GM12865 (cell line): ENCODE measurements around the gene SEBOX.

Experiments
- DNase-seq: peaks from one replicate; pipeline ENCODE4 v3.0.0; 2010; ENCODE audit warnings: low read depth
- H3K4me3 ChIP-seq: 2 replicates; pipeline ENCODE4 v1.5.1; 2011; ENCODE audit warnings: mild to moderate bottlenecking, low read depth, low read length, control low read depth
- CTCF ChIP-seq: IDR thresholded peaks from 2 replicates; pipeline ENCODE4 v1.5.1; 2011; ENCODE audit warnings: low read length, control low read depth, low read depth, inconsistent platforms; ENCODE audit not compliant: insufficient read depth; ENCODE audit errors: missing control alignments

Gene SEBOX

GRCh38 chr17:28386391-28386790, 21.4 kb upstream of the SEBOX start:
- DNase-seq, result no peak
- TF ChIP-seq CTCF, result no peak
- no peak overlapping the region for H3K4me3 ChIP-seq

- TF ChIP-seq CTCF, result no peak
- no peak for DNase-seq
- H3K4me3 ChIP-seq, result no peak overlapping the region
These were observed 20.4 kb upstream of the SEBOX start for GRCh38 chr17:28385406-28385805.

GRCh38 chr17:28385037-28385400, 20.0 kb upstream of the SEBOX start:
- no peak overlapping the region for H3K4me3 ChIP-seq
- no peak for TF ChIP-seq CTCF
- DNase-seq, result no peak

- no peak overlapping the region for H3K4me3 ChIP-seq
- no peak for TF ChIP-seq CTCF
- no peak for DNase-seq
These were observed 19.5 kb upstream of the SEBOX start for GRCh38 chr17:28384281-28385036.

GRCh38 chr17:28381141-28381825, 16.3 kb upstream of the SEBOX start:
- DNase-seq, result no peak
- no peak for TF ChIP-seq CTCF
- H3K4me3 ChIP-seq, result no peak overlapping the region

GRCh38 chr17:28379814-28380801, 15.1 kb upstream of the SEBOX start:
- no peak overlapping the region for H3K4me3 ChIP-seq
- no peak for DNase-seq
- no peak for TF ChIP-seq CTCF
